Fibroblast of the aortic adventitia (primary cell): ENCODE measurements around the gene PPP4R1. TPM values are rescaled to one million over a fixed set of nuclear protein-coding genes. Genes with fewer than 3 reads are reported as not detected.

ENCODE experiments used
- DNase-seq: peaks from one replicate; pipeline ENCODE4 v3.0.0-alpha.2; 2010; ENCODE audit warnings: low read depth
- H3K4me3 ChIP-seq: 2 replicates; pipeline ENCODE4 v1.5.1; 2011; ENCODE audit warnings: low read depth, mild to moderate bottlenecking, control low read depth, low read length, moderate library complexity
- CTCF ChIP-seq: IDR thresholded peaks from 2 replicates; pipeline ENCODE4 v1.5.1; 2011; ENCODE audit warnings: mild to moderate bottlenecking, low read length, control low read depth, inconsistent platforms; ENCODE audit not compliant: insufficient read depth
- total RNA-seq: library from RNA; depleted of rRNA; stranded (reverse); fragments of >200 nt; gene quantifications from 2 replicates; pipeline ENCODE4 v1.2.3, GENCODE V29; 2012; ENCODE audit warnings: low replicate concordance

Gene PPP4R1
- total RNA-seq, 1 donor: 107 TPM

GRCh38 chr18:9578306-9578705, 36.1 kb downstream of the PPP4R1 start:
- TF ChIP-seq CTCF: no peak
- H3K4me3 ChIP-seq: no peak overlapping the region
- peak; percentile 21 for DNase-seq

- no peak overlapping the region for H3K4me3 ChIP-seq
- TF ChIP-seq CTCF: no peak
- no peak for DNase-seq
Measured at GRCh38 chr18:9577361-9577760, 37.0 kb downstream of the PPP4R1 start.

DNA sequence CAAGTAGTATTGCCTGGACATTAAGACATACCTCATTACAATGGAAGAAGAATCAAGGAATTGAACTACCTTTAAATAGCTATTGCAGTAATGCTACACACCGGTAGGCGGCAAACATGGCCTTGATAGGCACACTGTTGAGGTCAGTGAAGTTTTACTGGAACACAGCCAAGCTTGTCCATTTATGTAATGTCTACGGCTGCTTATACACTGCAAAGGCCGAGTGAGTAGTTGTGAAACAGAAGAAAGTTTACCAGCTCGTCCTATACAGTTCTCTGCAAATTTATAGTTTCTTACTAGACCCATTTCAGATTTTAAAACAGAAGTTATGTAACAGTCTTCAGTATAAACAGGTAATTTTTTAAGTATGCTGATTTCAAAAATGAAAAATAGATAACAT, 38.8 kb downstream of the PPP4R1 start:
- TF ChIP-seq CTCF: peak; percentile 89
- H3K4me3 ChIP-seq: no peak overlapping the region
- DNase-seq: peak; percentile 98

DNA sequence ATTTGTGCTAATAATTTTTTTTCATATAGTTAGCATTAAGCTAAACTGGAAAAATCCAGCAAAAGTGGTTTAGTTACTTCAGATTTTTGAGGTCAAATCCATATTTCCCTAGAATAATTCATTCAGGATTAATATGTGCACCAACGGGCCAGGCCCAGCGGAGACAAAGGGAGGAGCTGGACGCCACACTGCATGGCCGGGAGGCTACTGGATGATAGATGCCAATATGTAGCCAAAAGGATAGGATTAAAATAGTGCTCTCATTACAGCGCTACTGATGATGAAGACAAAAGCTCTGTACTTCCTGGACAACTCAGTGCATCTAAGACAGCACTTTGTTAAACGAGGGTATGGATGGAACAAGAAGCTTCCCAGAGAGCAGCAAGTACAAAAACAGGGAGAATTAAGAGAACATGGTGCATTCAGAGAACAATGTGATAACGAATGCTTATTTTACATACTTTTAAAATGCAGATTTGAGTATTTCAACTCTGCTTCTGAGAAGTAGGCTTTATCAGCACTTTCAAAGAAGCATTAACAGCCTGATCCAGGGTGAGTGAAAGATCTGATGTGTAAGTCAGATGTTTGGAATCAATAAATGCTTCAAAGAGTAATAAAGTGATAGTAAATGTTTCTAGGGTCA, 39.8 kb downstream of the PPP4R1 start:
- H3K4me3 ChIP-seq: no peak overlapping the region
- DNase-seq: no peak
- no peak for TF ChIP-seq CTCF

DNA sequence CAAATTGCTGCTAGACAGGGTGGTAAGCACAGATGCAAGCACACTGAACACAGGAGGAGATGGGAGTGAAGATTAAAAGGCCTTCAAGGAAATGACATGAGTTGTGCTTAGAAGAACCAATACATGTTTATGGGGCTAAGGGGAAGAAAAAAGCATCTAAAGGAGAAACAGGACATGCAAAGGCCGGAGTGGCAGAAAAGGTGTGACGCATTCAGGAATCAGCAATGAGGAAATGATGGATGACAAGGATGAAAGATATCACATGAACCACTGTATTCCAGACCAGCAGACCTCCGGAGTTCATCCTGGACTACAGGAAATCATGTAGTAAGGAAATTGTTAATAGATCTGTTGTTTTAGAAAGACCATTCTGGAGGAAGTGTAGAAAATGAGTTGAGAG, 42.8 kb downstream of the PPP4R1 start:
- TF ChIP-seq CTCF: no peak
- DNase-seq: no peak
- no peak overlapping the region for H3K4me3 ChIP-seq

DNA sequence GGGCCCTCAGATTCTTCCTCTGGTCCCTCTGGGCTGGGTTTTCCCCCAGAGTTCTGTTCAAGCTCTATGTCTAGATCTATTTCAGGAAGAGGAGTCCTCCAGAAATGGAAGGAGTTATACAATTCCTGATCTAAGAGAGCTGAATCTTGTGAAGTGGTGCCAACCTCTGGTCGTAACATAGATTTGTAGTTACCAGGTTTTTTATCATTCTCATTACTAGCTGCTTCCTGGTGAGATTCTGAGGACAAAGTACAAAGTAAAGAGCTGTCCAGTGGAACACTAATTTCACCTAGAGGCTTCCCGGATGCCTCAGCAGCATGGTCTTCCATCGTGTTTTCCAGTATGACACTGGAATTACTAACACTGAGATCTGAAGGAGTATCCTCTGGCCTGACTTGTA, 44.1 kb downstream of the PPP4R1 start:
- TF ChIP-seq CTCF: no peak
- DNase-seq: peak; percentile 13
- no peak overlapping the region for H3K4me3 ChIP-seq

DNA sequence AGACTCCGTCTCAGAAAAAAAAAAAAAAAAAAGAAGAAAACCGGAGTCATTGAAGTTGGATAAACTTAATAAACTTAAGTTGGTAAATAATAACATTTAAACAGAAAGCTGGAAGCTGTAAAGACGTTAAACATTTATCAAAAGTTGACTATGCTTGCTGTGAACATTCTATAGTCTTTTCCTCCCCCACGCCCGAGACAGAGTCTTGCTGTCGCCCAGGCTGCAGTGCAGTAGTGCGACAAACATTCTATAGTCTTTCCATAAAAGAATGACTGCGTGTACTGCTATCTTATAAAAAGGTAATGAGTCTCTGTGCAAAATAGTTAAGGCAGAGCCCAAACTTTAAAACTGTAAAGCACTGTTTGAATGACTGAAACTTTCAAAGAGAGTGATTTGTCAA, 45.2 kb downstream of the PPP4R1 start:
- no peak overlapping the region for H3K4me3 ChIP-seq
- no peak for TF ChIP-seq CTCF
- no peak for DNase-seq
